Effector CD8-positive, alpha-beta T cell (primary cell): Measurements from ENCODE around the gene COL4A6.

Source experiments
- DNase-seq: peaks from one replicate; lab custom pipeline; 2025; lab: John Stamatoyannopoulos, UW

The COL4A6 gene

GRCh38 chrX:108270739-108271396 is 167.4 kb downstream of the COL4A6 start:
- DNase-seq = no peak

- DNase-seq = no peak
Observed at GRCh38 chrX:108270280-108270679, 167.9 kb downstream of the COL4A6 start.

DNA sequence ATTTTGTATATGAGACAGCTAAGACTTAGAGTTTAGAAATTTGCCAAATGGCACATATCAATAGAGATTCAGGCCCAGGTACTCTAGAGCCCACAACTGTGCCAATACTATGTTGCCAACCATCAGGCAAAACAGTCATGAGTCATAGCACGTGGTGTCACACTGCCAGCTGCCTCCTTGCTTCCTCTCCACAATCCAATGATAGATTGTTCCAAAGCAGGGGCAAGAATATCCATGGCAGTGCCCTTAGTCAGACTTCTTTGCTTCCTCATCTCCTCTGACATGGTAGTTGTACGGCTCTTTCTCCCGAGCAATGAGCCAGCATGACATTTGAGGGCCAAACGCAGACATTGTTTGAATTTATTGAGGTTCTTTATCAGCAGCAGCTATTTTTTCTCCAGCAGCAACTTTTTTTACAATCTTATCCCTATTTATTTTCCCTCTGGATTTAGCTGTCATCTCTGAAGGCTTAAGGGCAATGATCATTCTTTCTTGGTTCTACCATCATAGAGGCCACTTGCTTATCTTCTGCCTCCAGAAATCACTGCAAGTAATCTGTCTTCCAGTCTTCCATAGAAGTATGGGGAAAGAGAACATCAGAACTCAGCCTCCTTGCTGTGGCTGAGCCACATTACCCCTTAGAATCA is 169.7 kb downstream of the COL4A6 start:
- DNase-seq = no peak

GRCh38 chrX:108267557-108267956 is 170.7 kb downstream of the COL4A6 start:
- DNase-seq = no peak

GRCh38 chrX:108264376-108264775 is 173.8 kb downstream of the COL4A6 start:
- DNase-seq = no peak

DNA sequence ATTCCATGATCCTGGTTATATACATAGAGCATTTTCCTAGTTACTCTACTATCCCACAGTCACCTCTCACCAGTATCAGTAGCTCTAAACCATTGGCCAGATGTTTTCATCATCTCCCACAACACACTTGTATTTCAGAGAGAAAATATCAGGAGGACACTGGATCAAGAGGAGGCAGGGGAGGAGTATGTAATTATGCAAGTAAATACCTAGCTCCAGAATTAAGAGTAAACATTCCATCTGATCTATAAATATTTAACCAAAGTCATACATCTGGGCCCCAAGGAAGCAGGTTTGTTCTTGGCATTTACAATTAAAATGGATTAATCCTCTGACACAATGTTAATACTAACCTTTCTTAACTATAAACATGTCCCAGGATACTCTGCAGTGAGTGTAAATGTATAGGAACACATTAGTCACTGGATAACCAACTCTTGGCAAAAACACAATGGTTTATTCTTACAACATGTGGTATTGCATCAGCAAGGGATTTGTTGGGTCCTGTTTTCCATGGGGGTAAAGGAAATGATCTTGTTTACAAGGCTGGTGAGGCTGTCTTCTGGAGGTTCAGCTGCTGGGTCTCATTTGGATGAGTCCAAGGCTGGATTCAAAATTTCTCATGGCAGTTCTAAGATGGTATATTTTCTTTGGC is 176.5 kb downstream of the COL4A6 start:
- no peak for DNase-seq

DNA sequence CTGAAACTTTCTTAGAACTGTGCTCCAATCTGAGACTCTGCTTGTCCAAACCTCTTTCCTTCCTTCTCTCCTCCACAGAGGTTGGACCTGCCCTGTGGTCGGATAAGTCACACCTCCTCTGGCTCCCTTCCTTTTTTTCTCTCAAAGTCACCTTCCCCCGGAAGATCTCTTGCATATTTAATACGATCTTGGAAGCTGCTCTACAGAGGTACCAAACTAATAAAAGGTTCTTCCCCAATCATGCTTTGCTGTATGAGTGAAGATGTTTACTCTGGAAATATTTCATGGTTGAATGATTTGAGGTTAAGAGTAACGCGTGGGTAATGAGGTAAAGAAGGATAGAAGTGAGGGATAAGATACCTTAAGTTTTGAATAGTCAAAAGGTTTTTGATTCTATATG is 180.7 kb downstream of the COL4A6 start:
- no peak for DNase-seq

GRCh38 chrX:108254636-108255035 is 183.6 kb downstream of the COL4A6 start:
- DNase-seq = no peak

GRCh38 chrX:108250654-108251579 is 187.3 kb downstream of the COL4A6 start:
- DNase-seq = no peak

GRCh38 chrX:108246304-108246954 is 191.8 kb downstream of the COL4A6 start:
- no peak for DNase-seq

- DNase-seq = no peak
Observed at GRCh38 chrX:108245462-108245861, 192.8 kb downstream of the COL4A6 start.

DNA sequence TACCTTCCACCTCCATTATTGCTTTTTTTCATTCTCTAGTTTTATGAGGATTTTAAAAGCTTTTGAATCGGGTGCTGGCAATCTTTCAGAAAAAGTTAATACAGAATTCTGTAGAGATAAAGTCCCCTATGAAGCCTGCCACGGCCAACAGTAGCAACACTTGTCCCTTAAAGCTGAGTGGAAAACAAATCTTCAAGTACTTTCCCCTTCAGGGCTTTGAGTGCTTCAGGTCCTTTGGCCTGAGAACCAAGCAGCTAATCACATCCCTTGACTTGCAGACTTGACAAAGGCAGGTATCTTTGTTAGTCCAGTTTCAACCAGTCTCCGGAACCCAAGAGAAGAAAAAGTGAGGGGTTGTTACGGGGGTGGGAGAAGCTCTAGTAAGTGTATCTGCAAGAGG is 202.2 kb downstream of the COL4A6 start:
- no peak for DNase-seq

DNA sequence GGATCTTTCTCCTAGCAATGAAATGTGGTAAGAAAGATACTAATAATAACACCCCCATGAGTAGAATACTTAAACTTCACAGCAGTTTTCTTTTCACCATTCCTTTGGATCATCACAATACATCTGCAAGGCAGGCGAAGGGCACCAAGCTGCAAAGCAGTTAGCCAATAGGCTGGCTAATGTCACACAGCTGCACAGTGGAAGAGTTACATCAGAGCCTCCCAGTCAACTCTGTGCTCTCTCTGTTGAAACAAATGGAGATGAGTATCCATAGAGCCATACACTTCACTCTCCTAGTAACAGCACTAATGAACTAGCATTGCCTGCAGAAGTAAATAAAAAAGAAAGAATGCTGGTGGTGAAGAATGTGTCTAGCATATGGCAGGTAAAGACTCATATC is 207.6 kb downstream of the COL4A6 start:
- DNase-seq = no peak

DNA sequence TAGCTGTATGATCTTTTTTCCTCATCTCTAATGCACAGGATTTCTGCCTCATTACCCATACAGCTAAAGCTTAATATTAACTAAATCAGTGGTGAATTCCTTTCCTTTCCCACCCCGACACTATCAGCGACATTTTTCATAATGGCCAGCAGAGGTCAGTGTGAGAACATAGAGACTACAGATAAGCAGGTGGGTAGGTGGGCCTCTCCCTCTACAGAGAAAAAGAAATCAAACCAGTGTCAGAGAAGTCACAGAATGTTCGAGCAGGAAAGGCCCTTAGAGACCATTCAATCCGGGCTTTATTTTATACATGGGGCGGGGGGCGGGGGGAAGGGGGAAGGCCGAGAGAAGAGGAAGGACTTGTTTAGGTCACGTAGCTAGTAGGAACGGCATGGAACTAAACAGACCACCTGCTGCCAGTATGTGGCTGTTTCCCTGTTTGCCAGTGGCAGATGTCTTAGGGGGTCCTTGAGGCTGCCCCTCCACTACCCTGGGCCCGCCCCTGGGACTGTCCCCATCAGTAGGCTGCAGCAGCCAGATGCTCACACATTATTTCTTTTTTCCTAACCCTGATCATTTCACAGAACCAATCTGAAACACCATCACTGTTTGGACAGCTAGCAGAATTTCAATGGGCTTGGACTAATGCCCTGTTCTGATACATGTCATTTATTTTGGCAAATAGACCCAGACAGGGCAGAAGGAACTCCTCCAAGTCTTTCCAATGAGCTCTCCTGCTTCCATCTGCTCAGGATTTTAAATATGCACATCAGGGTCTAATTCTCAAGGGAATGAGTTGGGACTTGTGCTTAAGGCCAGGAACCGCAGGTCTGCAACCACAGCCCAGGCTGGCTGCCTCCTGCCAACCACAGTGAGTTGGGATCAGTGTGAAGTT is 213.2 kb downstream of the COL4A6 start:
- DNase-seq = no peak

DNA sequence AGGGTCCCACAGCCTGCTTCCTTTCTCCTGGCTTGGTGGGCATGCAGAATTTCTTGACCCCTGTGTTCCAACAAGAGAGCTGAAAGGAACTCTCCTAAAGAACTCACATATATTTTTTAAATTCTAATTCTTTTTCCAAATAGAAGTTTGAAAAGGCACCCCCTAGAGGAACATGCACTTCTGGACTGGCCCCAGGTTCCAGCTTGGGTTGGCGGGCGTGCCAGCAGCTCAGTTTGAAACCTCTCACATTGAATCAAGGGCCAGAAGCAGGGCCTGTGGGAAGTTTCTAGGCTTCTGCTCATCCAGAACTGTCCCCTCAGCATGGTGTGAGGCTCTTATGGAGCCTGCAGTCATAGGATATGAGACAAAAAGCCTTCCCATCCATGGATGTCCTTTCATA is 214.0 kb downstream of the COL4A6 start:
- no peak for DNase-seq

GRCh38 chrX:108223585-108223984 is 214.6 kb downstream of the COL4A6 start:
- DNase-seq = no peak

GRCh38 chrX:108221301-108221864 is 216.8 kb downstream of the COL4A6 start:
- DNase-seq = no peak

GRCh38 chrX:108219949-108220601 is 218.1 kb downstream of the COL4A6 start:
- no peak for DNase-seq

GRCh38 chrX:108217876-108218275 is 220.3 kb downstream of the COL4A6 start:
- no peak for DNase-seq
